GM21723 (cell line): ENCODE results near the gene IQCH.

Source experiments
- ATAC-seq: cut with Tn5 transposase; IDR thresholded peaks from one replicate; pipeline ENCODE4 v1.9.1; 2021; ENCODE audit warnings: mild to moderate bottlenecking, moderate library complexity; ENCODE audit not compliant: unreplicated experiment

IQCH gene

DNA sequence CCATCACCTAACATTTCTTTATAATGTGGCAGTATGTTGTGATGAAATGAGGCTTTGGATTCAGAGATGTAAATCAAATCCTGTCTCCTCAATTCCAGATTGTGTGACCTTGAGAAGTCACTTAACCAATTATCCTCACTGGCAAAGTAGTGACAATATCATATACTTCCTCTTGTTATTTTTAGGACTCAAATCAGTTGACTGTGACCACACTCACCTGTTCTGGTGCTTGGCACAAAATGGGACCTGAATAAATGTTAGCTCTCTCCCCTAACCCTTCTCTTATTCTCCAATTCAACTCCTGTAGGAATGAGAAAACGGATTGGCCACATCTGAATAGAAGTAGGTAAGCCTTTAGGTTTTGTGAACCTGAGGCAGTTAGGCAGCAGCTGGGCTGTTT is 42.1 kb downstream of the IQCH start:
- ATAC-seq = no peak

DNA sequence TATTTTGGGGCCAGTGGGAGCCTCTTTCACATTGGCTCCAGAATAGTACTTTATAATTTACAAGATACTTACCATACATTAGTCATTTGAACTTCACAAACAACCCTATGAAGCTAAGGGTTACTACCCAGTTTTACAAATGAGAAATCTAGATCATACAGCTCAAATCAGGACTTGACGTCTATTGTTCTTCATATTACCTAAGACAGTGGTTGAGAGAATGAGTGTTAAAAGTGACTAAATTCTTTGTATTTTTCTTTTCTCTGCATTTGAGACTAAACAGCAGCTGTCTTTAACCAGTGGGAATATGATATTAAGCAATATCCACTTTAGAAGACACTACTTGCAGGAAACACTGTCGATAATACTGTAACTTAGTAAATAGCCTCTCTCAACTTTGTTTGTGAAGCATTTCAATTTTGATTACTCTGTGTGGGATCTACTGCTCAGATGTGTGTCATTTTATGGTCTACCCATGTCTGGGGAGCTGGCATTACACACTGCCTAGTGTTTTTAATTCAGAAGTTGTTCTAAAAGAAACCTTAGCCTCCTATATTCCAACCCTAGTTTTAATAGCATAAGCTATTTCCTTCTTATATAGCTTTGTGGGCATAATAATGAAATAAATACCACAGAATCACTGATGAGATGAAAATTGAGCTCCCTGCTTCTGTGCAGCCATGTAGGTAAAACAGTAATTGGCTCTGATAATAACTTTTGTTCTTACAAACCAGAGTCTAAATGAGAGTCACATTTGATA is 45.9 kb downstream of the IQCH start:
- no peak for ATAC-seq

DNA sequence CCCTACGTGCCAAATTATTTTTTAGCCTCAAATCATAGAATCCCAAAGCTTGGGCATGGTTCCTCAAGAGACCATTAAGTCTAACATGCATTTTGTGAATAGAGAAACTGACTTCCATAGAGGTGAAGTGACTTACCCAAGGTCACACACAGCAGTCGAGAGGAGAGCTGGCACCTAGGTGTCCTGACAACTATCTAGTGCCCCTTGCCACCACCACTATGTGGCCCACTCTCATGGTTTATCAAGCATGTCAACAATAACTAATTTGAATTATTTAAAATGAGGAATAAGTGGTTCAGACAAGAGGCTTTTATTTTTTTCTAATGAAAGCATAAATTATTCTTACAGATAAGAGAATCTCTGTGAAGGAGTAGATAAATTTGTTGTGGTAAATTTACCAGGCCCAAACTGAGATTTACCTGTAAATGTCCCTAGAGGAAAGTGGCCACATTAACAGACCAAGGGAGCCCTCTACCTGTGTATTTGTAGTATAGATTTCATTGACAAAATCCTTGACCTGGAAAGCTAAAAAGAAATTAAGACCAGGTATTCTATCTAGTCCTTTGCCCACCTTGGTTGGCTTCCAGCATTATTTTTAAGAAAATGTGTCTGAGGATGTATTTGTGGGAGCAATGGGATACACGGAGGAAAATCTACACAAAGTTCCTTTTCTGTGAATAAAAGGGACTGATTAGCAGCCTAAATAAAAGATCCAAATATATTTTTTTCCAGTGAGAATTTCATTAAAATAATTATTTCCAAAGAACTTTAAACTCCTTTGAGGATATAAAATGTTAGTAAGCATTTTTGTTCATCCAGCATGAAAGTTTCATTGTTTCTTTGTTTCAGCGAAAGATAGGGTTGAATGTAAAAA is 49.1 kb downstream of the IQCH start:
- no peak for ATAC-seq

DNA sequence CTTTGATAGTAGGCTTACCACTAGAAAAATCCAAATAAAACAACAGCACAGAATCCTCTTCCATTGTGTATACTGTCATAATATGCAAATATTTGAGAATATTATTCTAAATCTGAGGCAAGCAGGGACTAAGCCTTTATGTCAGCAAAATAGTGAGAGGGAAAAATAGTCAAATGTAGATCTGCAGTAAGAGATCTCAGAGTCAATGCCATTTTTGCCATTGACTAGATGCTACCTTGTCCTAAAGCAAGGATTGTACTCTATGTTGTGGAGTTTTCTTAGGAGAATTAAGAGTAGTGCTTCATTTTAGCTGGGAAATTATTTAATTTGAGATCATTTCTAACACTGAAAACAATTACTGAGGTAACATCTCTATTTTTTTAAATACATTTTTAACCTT is 50.2 kb downstream of the IQCH start:
- ATAC-seq = no peak

DNA sequence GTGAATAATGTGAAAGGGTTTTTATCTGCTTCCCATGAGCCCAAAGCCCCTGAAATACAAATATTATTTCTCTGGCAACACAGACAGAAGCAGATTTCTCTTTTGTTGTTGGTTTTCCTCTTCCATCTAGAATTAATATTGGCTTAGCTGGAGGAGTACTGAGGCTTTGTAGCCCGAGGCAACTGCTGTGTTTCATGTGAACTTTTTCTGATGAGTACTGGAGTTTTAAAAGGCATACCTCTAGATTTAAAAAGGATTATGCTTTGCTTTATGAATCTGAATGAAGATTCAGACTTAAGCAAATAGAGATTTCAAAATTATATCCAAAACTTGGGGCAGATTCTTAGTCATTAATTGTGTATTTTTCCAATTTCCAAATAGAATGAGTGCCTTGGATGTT is 50.9 kb downstream of the IQCH start:
- no peak for ATAC-seq

DNA sequence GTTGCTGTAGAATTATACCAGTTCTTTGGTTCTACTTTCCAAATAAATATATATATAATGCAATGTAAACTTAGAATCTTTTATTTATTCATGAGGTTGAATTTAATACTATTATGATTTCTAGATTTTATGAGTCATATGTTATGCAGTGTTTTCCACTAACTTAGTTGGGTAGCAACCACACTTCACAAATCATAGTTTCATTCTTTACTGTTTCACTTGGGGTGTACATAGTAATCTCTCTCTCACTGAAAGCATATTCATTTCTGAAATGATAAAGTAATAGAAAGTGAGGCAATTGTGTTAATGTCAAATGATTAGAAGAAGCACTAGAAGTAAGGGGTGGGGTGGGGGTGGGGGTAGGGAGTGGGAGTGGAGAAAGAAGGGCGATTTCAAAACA is 52.6 kb downstream of the IQCH start:
- no peak for ATAC-seq

DNA sequence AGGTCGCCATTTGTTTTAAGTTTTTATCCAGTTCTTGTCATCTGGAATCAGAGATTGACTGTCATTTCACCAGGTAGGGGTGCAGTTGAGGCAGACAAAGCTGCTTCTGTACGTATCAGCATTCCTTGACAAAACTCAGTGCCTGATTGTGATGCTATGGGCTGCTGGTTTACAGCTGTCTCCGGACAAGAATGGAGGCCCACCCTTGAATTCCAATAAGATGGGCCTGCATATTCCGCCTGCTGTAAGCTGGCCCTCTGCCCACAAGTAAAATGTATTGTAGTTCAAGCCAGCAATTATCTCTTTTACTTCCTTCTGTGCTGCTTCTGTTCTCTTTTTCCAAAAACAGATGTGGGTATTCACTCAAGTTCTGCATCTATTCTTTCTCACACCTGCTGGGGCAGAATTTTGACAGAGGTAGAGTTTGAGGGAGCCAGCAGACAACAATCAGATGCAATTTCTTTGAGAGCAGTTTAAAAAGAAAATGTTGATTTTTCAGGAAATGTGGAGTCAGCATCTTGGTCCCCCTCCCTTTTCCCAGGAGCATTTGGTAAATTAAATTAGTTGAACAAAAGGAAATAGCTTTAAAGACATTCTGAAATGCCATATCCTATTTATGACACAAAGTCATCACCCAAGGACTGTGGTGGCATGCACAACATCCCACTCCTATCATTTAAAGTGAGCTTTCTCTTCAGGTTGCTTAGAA is 53.5 kb downstream of the IQCH start:
- ATAC-seq = no peak

DNA sequence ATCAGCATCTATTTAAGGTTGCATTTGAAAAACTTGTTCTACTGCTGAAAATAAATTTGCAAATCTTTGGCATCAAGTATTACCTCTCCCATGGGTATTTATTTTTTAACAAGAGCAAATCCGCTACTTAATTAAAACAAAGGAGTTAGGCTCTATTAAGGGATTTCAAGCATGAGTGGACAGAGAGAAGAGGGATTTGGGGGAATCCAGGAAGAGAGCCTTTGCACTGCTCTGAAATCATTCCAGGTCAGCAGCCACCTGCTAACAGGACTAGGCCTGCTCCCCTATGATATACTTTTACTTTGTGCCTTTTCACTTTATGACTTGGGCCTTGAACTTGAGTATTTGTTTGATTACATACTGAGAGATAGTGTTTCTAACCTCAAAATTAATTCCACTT is 57.1 kb downstream of the IQCH start:
- no peak for ATAC-seq

DNA sequence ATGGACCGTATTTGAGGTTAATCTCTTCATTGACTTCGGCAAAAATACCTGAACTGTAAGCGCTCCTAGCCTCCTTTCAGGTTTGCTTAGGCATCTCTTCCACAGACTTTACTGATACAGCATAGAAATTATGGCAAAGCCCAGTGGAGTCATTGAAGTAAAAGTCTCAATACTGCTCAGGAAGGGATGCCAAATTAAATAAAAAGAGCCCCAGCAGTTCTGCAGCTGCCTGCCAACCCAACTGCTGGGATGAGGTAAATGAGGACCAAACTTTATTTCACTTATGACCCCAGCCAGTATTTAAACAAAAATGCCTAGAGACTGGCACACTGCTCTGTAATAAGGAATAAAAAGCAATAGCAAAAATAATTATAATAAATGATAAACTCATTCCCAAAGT is 65.4 kb downstream of the IQCH start:
- no peak for ATAC-seq

DNA sequence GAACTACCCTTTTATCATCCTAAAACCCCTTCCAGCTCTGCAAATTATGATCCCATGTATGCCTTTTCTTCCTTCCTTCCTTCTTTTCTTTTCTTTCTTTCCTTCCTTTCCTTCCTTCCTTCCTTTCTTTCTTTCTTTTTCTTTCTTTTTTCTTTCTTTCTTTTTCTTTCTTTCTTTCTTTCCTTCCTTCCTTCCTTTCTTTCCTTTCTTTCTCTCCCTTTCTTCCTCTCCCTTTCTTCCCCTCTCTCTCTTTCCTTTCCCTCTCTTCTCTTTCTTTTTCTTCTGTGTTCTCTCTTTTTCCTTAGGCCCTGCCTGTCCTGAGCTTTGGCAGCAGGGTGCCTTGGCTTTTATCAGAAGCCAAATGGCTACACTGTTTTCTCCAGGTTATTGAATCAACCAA is 66.8 kb downstream of the IQCH start:
- ATAC-seq = no peak

DNA sequence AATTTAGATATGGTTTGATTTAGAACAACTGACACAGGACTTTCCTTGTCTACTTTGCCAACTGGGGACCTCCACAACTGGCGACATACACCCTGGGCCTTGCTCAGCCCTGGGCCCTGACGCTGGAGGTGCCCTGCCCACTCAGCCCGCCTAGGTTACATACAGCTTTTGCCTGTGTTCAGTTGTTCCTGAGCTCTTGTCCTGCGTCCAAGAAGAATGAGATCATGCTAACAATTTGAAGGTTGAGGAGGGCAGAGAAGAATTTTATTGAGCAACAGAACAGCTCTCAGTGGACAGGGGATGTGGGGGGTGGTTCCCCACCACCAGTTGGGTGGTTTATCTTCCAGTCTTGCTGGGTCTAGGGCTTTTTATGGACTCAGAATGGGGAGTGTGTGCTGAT is 67.9 kb downstream of the IQCH start:
- no peak for ATAC-seq

DNA sequence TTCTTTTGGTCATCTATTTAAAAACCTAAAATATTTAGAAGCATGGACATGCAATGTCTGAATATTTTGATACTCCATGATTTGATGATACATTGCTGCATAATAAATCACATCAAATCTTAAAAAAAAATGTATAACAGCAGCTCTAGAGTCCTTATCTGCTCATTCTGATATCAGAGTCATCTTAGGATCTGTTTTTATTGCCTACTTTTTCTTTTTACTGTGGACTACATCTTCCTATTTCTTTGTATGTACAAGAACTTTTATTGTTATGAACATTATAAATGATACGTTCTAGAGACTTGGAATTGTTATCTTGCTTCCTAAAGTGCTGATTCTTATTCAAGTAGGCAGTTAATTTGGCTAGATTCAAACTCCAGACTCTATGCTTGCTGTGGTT is 72.7 kb downstream of the IQCH start:
- no peak for ATAC-seq

DNA sequence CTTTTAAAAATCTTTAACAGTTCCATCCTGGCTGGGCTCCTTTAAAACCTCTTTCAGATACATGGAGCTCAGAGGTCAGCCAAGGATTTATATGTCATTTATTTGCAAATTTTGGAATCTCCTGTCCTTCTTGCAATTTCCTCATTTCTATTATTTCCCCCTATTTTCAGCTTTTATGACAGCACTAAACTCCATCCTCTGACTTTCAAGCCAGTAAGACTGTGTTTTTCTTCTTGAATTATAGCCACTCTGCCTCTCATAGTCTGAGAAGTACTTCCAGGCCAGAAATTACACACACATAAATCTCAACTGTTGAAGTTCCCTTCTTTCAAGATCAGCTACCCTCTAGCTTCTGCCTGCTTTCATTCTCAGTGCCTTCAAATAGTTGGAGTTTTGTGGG is 73.2 kb downstream of the IQCH start:
- ATAC-seq = no peak

DNA sequence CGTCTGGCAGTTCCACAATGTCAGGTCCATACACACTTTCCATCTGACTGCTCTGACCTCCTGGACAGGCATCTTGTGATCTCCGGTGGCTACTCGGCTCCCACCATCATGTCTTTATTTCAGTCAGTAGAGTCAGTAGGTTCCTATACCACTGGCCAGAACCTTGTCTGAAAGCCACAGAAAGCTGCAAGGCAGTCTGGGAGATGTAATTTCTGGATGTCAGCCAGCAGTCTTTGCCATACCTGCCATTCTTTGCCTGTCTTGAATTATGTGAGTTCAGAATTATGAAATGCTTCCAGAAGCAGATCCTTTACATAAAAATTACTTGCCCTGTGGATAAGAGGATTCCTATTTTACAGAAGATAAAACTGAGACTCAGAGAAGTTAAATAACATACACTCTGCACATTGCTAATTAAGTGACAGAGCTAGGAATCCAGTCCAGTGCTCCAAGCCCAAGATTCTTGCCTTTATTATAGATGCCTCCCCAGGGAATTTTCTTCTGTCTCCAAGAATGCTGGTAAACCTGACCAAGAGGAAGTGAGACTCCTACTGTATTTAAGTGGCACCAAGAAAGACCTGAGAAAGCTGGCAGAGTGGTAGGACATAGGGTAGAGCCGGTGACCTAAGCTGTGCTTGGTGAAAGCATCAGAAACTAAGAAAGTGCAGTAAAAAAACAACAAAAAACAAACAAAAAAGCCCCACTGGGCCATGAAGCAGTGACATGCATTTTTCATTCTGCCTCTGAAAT is 75.6 kb downstream of the IQCH start:
- no peak for ATAC-seq

DNA sequence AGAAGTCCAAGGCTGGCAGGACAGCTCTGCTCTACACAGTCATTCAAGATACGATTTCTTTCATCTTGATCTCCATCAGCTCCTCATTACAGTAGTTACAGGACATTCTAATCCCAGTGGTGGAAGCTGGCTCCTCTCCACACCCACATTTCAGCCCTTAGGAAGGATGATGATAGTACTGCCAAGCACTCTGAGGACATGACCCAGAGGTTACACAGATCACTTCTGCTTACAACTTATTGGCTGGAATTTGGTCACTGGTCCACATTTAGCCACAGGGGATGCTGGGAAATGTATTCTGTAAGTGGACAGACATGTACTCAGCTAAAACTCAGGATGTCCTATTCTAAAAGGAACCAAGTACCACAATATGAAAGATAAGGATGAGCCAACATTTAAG is 77.1 kb downstream of the IQCH start:
- no peak for ATAC-seq

DNA sequence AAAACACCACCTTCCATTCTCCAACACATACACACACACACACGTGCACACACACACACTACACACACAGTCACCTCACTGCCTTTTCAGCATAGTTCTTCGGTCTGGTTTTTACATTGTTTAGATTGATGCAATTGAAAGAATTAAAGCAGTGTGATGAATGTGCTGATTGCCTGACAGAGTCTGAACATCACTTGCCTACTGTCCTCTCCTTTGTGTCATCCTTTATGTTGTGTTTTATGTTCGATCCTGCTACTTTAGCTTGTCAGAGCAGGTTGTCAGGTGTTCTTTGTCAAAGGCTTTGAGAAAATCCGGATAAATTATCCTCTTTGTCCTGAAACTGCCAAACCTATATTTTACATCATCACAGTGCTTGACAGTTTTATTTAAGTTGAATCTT is 80.4 kb downstream of the IQCH start:
- ATAC-seq = no peak

DNA sequence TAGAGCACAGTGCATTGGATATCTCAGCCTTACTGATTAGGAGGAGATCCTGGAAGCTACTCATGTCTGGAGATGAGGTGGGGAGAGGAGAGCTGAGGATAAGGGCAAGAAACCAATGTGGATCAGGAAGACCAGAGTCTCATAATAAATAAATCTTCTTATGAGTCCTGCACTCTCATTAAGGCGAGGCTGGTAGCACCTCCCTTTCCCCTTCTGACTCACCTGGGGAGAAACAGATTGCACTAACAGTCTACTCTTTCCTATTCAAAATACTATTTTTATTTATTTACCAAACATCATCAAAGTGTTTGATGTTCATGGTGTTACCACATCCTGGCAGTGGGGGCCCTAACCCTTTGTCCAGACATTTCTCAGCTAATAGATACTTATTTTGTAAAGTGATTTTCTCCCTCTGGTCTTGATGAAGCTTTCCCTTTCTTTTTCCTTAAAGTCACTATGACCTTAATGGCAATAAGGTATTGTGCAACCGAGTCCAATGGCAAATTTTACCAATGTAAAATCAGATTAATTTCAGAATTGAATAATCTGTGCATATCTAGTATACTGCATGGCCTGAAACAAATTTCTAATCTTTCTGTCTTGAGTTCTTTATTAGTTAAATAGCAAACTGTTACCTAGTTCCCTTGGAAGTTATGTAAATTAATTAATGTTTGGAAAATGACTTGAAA is 81.1 kb downstream of the IQCH start:
- ATAC-seq = no peak

DNA sequence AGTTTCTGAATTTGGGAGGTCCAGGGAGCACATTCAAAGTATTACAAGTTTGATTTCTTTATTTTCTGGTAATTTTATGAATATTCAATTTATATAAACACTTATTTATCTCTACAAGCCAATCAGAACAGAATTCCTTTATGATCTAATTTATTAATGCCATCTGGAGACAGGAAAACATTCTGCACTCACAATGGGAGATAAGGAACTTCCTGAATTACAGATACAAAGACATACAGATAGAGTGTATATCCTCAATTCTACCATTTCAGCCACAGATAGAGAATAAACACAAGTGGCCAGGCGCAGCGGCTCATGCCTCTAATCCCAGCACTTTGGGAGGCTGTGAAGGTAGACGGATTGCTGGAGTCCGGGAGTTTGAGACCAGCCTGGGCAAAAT is 86.0 kb downstream of the IQCH start:
- no peak for ATAC-seq

DNA sequence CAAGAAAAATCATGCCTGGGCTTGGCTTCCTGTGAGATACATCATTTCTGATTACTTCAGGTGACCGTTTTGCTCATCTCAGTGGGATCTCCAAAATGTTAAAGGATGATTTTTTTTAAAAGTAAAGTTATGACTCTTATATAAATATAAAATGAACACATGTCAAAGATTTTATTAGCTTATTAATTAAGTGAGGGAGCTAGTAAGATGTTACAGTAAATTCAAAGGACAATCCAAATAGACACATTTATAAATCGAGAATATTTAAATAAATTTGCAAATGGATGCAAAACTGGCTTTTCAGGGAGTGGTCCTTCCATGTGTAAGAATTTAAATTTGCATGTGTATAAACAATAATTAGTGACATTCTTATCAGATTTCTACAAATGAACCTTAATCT is 87.0 kb downstream of the IQCH start:
- no peak for ATAC-seq

DNA sequence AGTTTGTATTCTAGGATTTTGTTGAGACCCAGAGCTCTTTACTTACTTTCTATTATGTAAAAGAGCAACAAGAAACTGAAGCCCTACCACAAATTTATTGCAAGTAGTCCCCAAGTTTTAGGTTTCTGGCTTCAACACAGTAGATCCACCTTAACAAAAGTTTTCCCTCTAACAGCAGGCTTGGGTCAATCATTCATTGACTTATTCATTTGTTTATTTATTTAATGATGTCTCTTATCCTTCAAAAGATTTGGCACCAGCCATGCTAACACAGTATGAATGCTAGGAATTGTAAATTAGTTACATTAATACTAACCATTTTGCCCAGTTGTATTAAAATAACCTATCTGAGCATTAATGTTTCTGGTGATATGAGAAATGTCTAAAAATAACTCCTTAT is 88.6 kb downstream of the IQCH start:
- ATAC-seq = no peak

DNA sequence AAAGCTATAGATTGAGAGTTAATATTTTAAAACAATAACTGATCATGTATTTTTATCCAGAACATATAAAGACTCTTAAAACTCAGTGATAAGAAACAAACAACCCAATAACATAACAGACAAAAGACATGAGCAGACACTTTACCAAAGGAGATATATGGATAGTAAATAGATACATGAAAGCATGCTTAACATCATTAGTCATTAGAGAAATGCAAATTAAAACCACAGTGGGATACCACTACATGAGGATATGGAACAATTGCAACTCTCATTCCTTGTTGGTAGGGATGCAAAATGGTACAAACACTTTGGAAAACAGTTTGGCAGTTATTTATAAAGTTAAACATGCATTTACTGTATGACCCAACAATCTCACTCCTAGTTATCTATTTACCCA is 95.0 kb downstream of the IQCH start:
- no peak for ATAC-seq
